HEK293 (cell line): ENCODE results near the gene CTNNB1.

Source experiments
- BCL11A ChIP-seq: fragments of 450-650 bp; formaldehyde crosslinking; IDR thresholded peaks from 2 replicates; pipeline ENCODE4 v1.5.1; 2016; ENCODE audit warnings: low read depth, missing biosample characterization, missing genetic modification characterization
- IKZF3 ChIP-seq: fragments of 450-650 bp; IDR thresholded peaks from 2 replicates; pipeline ENCODE4 v1.5.0; 2018; ENCODE audit warnings: missing biosample characterization, mild to moderate bottlenecking, missing genetic modification characterization, moderate library complexity
- KLF1 ChIP-seq: fragments of 450-650 bp; formaldehyde crosslinking; IDR thresholded peaks from 2 replicates; pipeline ENCODE4 v1.5.1; 2016; ENCODE audit warnings: missing biosample characterization, missing genetic modification characterization
- KLF16 ChIP-seq: fragments of 450-650 bp; formaldehyde crosslinking; IDR thresholded peaks from 2 replicates; pipeline ENCODE4 v1.5.1; 2017; ENCODE audit warnings: missing biosample characterization, missing genetic modification characterization
- KLF9 ChIP-seq: fragments of 450-650 bp; formaldehyde crosslinking; IDR thresholded peaks from 2 replicates; pipeline ENCODE4 v1.5.1; 2016; ENCODE audit warnings: missing biosample characterization, missing genetic modification characterization, low read depth
- SALL2 ChIP-seq: fragments of 450-650 bp; formaldehyde crosslinking; IDR thresholded peaks from 2 replicates; pipeline ENCODE4 v1.5.0; 2017; ENCODE audit warnings: missing biosample characterization, mild to moderate bottlenecking, missing genetic modification characterization, borderline replicate concordance
- SCRT2 ChIP-seq: fragments of 450-650 bp; formaldehyde crosslinking; IDR thresholded peaks from 2 replicates; pipeline ENCODE4 v1.5.1; 2016; ENCODE audit warnings: missing biosample characterization, missing genetic modification characterization
- TSHZ1 ChIP-seq: fragments of 450-650 bp; formaldehyde crosslinking; IDR thresholded peaks from 2 replicates; pipeline ENCODE4 v1.5.1; 2016; ENCODE audit warnings: missing biosample characterization, missing genetic modification characterization, borderline replicate concordance
- YY1 ChIP-seq: fragments of 450-650 bp; formaldehyde crosslinking; IDR thresholded peaks from 2 replicates; pipeline ENCODE4 v1.5.1; 2018; ENCODE audit warnings: missing biosample characterization, missing genetic modification characterization
- ZBTB48 ChIP-seq: fragments of 450-650 bp; formaldehyde crosslinking; IDR thresholded peaks from 2 replicates; pipeline ENCODE4 v1.5.1; 2016; ENCODE audit warnings: missing biosample characterization, missing genetic modification characterization
- ZBTB7A ChIP-seq: fragments of 450-650 bp; formaldehyde crosslinking; IDR thresholded peaks from 2 replicates; pipeline ENCODE4 v1.5.1; 2016; ENCODE audit warnings: low read depth, missing biosample characterization, missing genetic modification characterization
- ZNF280C ChIP-seq: fragments of 450-650 bp; formaldehyde crosslinking; IDR thresholded peaks from 2 replicates; pipeline ENCODE4 v1.5.1; 2016; ENCODE audit warnings: missing biosample characterization, missing genetic modification characterization
- ZNF341 ChIP-seq: fragments of 450-650 bp; formaldehyde crosslinking; IDR thresholded peaks from 2 replicates; pipeline ENCODE4; 2016; ENCODE audit warnings: low read depth, missing biosample characterization, missing genetic modification characterization
- ZNF449 ChIP-seq: fragments of 450-650 bp; formaldehyde crosslinking; IDR thresholded peaks from 2 replicates; pipeline ENCODE4 v1.5.1; 2017; ENCODE audit warnings: missing biosample characterization, mild to moderate bottlenecking, missing genetic modification characterization, moderate library complexity
- ZNF529 ChIP-seq: fragments of 450-650 bp; formaldehyde crosslinking; IDR thresholded peaks from 2 replicates; pipeline ENCODE4 v1.5.1; 2017; ENCODE audit warnings: missing genetic modification characterization, missing biosample characterization; ENCODE audit not compliant: insufficient replicate concordance
- ZNF596 ChIP-seq: fragments of 450-650 bp; IDR thresholded peaks from 2 replicates; pipeline ENCODE4 v1.5.0; 2018; ENCODE audit warnings: missing biosample characterization, mild to moderate bottlenecking, missing genetic modification characterization, moderate library complexity
- ZNF623 ChIP-seq: fragments of 450-650 bp; formaldehyde crosslinking; IDR thresholded peaks from 2 replicates; pipeline ENCODE4 v1.5.1; 2016; ENCODE audit warnings: missing biosample characterization, missing genetic modification characterization
- ZNF660 ChIP-seq: fragments of 450-650 bp; IDR thresholded peaks from 2 replicates; pipeline ENCODE4 v1.5.1; 2018; ENCODE audit warnings: missing biosample characterization, mild to moderate bottlenecking, missing genetic modification characterization
- ZNF670 ChIP-seq: fragments of 450-650 bp; formaldehyde crosslinking; IDR thresholded peaks from 2 replicates; pipeline ENCODE4 v1.5.1; 2016; ENCODE audit warnings: missing biosample characterization, missing genetic modification characterization, low read depth
- ZNF677 ChIP-seq: fragments of 450-650 bp; IDR thresholded peaks from 2 replicates; pipeline ENCODE4 v1.5.0; 2018; ENCODE audit warnings: missing biosample characterization, mild to moderate bottlenecking, missing genetic modification characterization, moderate library complexity
- ZNF692 ChIP-seq: fragments of 450-650 bp; formaldehyde crosslinking; IDR thresholded peaks from 2 replicates; pipeline ENCODE4 v1.5.1; 2016; ENCODE audit warnings: missing biosample characterization, missing genetic modification characterization
- ZNF792 ChIP-seq: fragments of 450-650 bp; formaldehyde crosslinking; IDR thresholded peaks from 2 replicates; pipeline ENCODE4 v1.5.1; 2016; ENCODE audit warnings: missing biosample characterization, missing genetic modification characterization
- ZNF837 ChIP-seq: fragments of 450-650 bp; formaldehyde crosslinking; IDR thresholded peaks from 2 replicates; pipeline ENCODE4 v1.5.1; 2016; ENCODE audit warnings: missing biosample characterization, missing genetic modification characterization
- ZSCAN4 ChIP-seq: fragments of 450-650 bp; formaldehyde crosslinking; IDR thresholded peaks from 2 replicates; pipeline ENCODE4 v1.5.1; 2017; ENCODE audit warnings: missing biosample characterization, missing genetic modification characterization
- TF ChIP-seq, protein P1 (sequence below): fragments of 450-650 bp; formaldehyde crosslinking; conservative IDR thresholded peaks from 2 replicates; pipeline ENCODE4 v1.5.1; 2016; ENCODE audit warnings: low read depth, missing biosample characterization, missing genetic modification characterization

Gene CTNNB1

GRCh38 chr3:41198950-41199865 is at the start of gene CTNNB1 (continued):
- TF ChIP-seq, protein P1, sequence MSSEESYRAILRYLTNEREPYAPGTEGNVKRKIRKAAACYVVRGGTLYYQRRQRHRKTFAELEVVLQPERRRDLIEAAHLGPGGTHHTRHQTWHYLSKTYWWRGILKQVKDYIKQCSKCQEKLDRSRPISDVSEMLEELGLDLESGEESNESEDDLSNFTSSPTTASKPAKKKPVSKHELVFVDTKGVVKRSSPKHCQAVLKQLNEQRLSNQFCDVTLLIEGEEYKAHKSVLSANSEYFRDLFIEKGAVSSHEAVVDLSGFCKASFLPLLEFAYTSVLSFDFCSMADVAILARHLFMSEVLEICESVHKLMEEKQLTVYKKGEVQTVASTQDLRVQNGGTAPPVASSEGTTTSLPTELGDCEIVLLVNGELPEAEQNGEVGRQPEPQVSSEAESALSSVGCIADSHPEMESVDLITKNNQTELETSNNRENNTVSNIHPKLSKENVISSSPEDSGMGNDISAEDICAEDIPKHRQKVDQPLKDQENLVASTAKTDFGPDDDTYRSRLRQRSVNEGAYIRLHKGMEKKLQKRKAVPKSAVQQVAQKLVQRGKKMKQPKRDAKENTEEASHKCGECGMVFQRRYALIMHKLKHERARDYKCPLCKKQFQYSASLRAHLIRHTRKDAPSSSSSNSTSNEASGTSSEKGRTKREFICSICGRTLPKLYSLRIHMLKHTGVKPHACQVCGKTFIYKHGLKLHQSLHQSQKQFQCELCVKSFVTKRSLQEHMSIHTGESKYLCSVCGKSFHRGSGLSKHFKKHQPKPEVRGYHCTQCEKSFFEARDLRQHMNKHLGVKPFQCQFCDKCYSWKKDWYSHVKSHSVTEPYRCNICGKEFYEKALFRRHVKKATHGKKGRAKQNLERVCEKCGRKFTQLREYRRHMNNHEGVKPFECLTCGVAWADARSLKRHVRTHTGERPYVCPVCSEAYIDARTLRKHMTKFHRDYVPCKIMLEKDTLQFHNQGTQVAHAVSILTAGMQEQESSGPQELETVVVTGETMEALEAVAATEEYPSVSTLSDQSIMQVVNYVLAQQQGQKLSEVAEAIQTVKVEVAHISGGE (tag by site-specific recombination), result peak; percentile 49
- no peak for TF ChIP-seq ZNF792 (tag by site-specific recombination)
- peak; percentile 72 for TF ChIP-seq KLF1 (tag by site-specific recombination)
- TF ChIP-seq ZNF670 (tag by site-specific recombination), result no peak
- no peak for TF ChIP-seq ZNF623 (tag by site-specific recombination)
- TF ChIP-seq ZNF341, result peak; percentile 29; the same call in 1 of the 2 replicates
- peak; percentile 62; the same call in 1 of the 2 replicates for TF ChIP-seq SALL2
- no peak for TF ChIP-seq ZNF529 (tag by site-specific recombination)
- peak; percentile 92 for TF ChIP-seq ZBTB7A
- peak; percentile 66; the same call in 1 of the 2 replicates for TF ChIP-seq TSHZ1 (tag by site-specific recombination)
- no peak for TF ChIP-seq ZNF280C (tag by site-specific recombination)
- peak; percentile 84 for TF ChIP-seq ZNF692
- peak; percentile 96 for TF ChIP-seq ZNF660 (tag by site-specific recombination)
- TF ChIP-seq ZNF837 (tag by site-specific recombination), result no peak
- TF ChIP-seq IKZF3, result no peak
- 0 out of 2 replicates have a peak, but pooled peaks have one; percentile 22 for TF ChIP-seq BCL11A (tag by site-specific recombination)
- no peak; the same call in 1 of the 2 replicates for TF ChIP-seq ZSCAN4 (tag by site-specific recombination)
- TF ChIP-seq ZNF677 (tag by site-specific recombination), result no peak
- 0 out of 2 replicates have a peak, but pooled peaks have one; percentile 12 for TF ChIP-seq ZNF596 (tag by site-specific recombination)
- peak; percentile 99 for TF ChIP-seq KLF16 (tag by site-specific recombination)
- no peak; the same call in 1 of the 2 replicates for TF ChIP-seq ZBTB48 (tag by site-specific recombination)
- TF ChIP-seq ZNF449 (tag by site-specific recombination), result peak; percentile 66; the same call in 1 of the 2 replicates
- peak; percentile 58; the same call in 1 of the 2 replicates for TF ChIP-seq SCRT2 (tag by site-specific recombination)
- peak; percentile 94 for TF ChIP-seq KLF9 (tag by site-specific recombination)
- TF ChIP-seq YY1 (tag by site-specific recombination), result peak; percentile 96
